ENCODE data around the gene TRAPPC2L.

TRAPPC2L gene

GRCh38 chr16:88839745-88840599 lies 17.0 kb upstream of the TRAPPC2L start:
- DNase-seq = no peak

- DNase-seq = no peak
These were observed 16.2 kb upstream of the TRAPPC2L start for GRCh38 chr16:88840600-88841215.

- no peak for DNase-seq
These were observed 15.2 kb upstream of the TRAPPC2L start for GRCh38 chr16:88841521-88842307.

GRCh38 chr16:88842308-88842756 lies 14.6 kb upstream of the TRAPPC2L start:
- DNase-seq = no peak

GRCh38 chr16:88842806-88843205 lies 14.1 kb upstream of the TRAPPC2L start:
- DNase-seq = no peak

- no peak for DNase-seq
These were observed 13.7 kb upstream of the TRAPPC2L start for GRCh38 chr16:88843256-88843655.

- DNase-seq = no peak
These were observed 12.4 kb upstream of the TRAPPC2L start for GRCh38 chr16:88844419-88845036.

- DNase-seq = no peak
These were observed 10.8 kb upstream of the TRAPPC2L start for GRCh38 chr16:88846088-88846487.

GRCh38 chr16:88847654-88848053 lies 9.3 kb upstream of the TRAPPC2L start:
- DNase-seq = no peak

- no peak for DNase-seq
These were observed 8.4 kb upstream of the TRAPPC2L start for GRCh38 chr16:88848557-88848956.

- no peak for DNase-seq
These were observed 6.3 kb upstream of the TRAPPC2L start for GRCh38 chr16:88850531-88851199.

- DNase-seq = no peak
These were observed 5.3 kb upstream of the TRAPPC2L start for GRCh38 chr16:88851616-88852015.

GRCh38 chr16:88853325-88853941 lies 3.5 kb upstream of the TRAPPC2L start:
- DNase-seq = no peak

- DNase-seq = no peak
These were observed 2.4 kb upstream of the TRAPPC2L start for GRCh38 chr16:88854306-88855111.

- no peak for DNase-seq
These were observed 1.8 kb upstream of the TRAPPC2L start for GRCh38 chr16:88855176-88855575.

GRCh38 chr16:88855736-88856121 lies 1.2 kb upstream of the TRAPPC2L start:
- DNase-seq = no peak

- DNase-seq = no peak
These were observed 652 bp upstream of the TRAPPC2L start for GRCh38 chr16:88856122-88856827.

- DNase-seq = no peak
These were observed 907 bp downstream of the TRAPPC2L start for GRCh38 chr16:88857728-88858339.

GRCh38 chr16:88859381-88860091 lies 2.6 kb downstream of the TRAPPC2L start:
- no peak for DNase-seq
